RWPE1 (cell line): ENCODE data around the gene CATSPERZ.

Experiments
- CTCF ChIA-PET: fragments of 350-600 bp; sonication (Branson Sonifier 250); formaldehyde crosslinking; extraction: SDS; loops from one replicate; lab custom pipeline; 2021; lab: Yijun Ruan, JAX
- POLR2A ChIA-PET: fragments of 400-600 bp; formaldehyde crosslinking; extraction: SDS; loops from one replicate; lab custom pipeline; 2020; ENCODE audit warnings: antibody characterized with exemption; ENCODE audit not compliant: low non-redundant PET; lab: Yijun Ruan, JAX
- DNase-seq: peaks from one replicate; pipeline ENCODE4 v3.0.0; 2012; ENCODE audit warnings: low spot score
- H3K27ac ChIP-seq: fragments of 450-650 bp; 2 replicates; pipeline ENCODE4 v1.5.1; 2017
- TF ChIP-seq, protein P1 (sequence below): fragments of 450-650 bp; conservative IDR thresholded peaks from 2 replicates; pipeline ENCODE4 v1.5.1; 2017; ENCODE audit warnings: low read depth, mild to moderate bottlenecking

Gene CATSPERZ

GRCh38 chr11:64299847-64300648 lies at the start of gene CATSPERZ:
CATSPERZ (plus strand) TSS chr11:64300358; CDS start chr11:64300411, 53 bp downstream.
- CTCF ChIA-PET, result interaction anchor here (0.5 to 3.0 kb wide), 21 partner anchors 11 to 197 kb away, joined by 3 to 30 read pairs (median 5); partner anchors contain the start of genes BAD, FERMT3, NUDT22 and PLCB3
- TF ChIP-seq, protein P1, sequence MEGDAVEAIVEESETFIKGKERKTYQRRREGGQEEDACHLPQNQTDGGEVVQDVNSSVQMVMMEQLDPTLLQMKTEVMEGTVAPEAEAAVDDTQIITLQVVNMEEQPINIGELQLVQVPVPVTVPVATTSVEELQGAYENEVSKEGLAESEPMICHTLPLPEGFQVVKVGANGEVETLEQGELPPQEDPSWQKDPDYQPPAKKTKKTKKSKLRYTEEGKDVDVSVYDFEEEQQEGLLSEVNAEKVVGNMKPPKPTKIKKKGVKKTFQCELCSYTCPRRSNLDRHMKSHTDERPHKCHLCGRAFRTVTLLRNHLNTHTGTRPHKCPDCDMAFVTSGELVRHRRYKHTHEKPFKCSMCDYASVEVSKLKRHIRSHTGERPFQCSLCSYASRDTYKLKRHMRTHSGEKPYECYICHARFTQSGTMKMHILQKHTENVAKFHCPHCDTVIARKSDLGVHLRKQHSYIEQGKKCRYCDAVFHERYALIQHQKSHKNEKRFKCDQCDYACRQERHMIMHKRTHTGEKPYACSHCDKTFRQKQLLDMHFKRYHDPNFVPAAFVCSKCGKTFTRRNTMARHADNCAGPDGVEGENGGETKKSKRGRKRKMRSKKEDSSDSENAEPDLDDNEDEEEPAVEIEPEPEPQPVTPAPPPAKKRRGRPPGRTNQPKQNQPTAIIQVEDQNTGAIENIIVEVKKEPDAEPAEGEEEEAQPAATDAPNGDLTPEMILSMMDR, result no peak
- POLR2A ChIA-PET, result interaction anchor here (1.0 kb wide), 1 partner anchor 94 kb away, joined by 3 read pairs; the partner anchor contains the start of gene FERMT3
- H3K27ac ChIP-seq, result peak within 1 kb of the TSS; percentile 100
- no peak for DNase-seq

GRCh38 chr11:64250415-64251015 lies 49.6 kb upstream of the CATSPERZ start:
- POLR2A ChIA-PET, result interaction anchor here (0.6 to 0.7 kb wide), 2 partner anchors 9 to 18 kb away, joined by 3 read pairs; partner anchors contain the start of gene FKBP2
- CTCF ChIA-PET, result interaction anchor here (0.6 to 2.7 kb wide), 10 partner anchors 8 to 102 kb away, joined by 3 to 19 read pairs (median 6); no protein-coding TSS in a partner anchor
- no peak for DNase-seq
- TF ChIP-seq, protein P1, result no peak
- peak overlapping the region; percentile 98 for H3K27ac ChIP-seq

- DNase-seq, result no peak
- TF ChIP-seq, protein P1, result peak; percentile 87
- H3K27ac ChIP-seq, result peak within 1 kb of the TSS; percentile 98
- ChIA-PET POLR2A (interaction anchor here (1.4 kb wide), 1 partner anchor 16 kb away, joined by 4 read pairs; no protein-coding TSS in a partner anchor), CTCF (interaction anchor here (0.6 to 2.7 kb wide), 10 partner anchors 12 to 101 kb away, joined by 3 to 19 read pairs (median 4); no protein-coding TSS in a partner anchor)
Observed at GRCh38 chr11:64251016-64251752, 49.0 kb upstream of the CATSPERZ start, which contains the start of gene PLCB3. PLCB3 (plus strand) TSS chr11:64251530; CDS start chr11:64251650, 120 bp downstream.

- H3K27ac ChIP-seq, result peak overlapping the region; percentile 98
- ChIA-PET CTCF (interaction anchor here (0.6 to 2.7 kb wide), 6 partner anchors 12 to 50 kb away, joined by 3 to 19 read pairs (median 4); no protein-coding TSS in a partner anchor), POLR2A (interaction anchor here (1.4 kb wide), 1 partner anchor 16 kb away, joined by 4 read pairs; no protein-coding TSS in a partner anchor)
Observed at GRCh38 chr11:64251753-64252002, 48.5 kb upstream of the CATSPERZ start.

DNA sequence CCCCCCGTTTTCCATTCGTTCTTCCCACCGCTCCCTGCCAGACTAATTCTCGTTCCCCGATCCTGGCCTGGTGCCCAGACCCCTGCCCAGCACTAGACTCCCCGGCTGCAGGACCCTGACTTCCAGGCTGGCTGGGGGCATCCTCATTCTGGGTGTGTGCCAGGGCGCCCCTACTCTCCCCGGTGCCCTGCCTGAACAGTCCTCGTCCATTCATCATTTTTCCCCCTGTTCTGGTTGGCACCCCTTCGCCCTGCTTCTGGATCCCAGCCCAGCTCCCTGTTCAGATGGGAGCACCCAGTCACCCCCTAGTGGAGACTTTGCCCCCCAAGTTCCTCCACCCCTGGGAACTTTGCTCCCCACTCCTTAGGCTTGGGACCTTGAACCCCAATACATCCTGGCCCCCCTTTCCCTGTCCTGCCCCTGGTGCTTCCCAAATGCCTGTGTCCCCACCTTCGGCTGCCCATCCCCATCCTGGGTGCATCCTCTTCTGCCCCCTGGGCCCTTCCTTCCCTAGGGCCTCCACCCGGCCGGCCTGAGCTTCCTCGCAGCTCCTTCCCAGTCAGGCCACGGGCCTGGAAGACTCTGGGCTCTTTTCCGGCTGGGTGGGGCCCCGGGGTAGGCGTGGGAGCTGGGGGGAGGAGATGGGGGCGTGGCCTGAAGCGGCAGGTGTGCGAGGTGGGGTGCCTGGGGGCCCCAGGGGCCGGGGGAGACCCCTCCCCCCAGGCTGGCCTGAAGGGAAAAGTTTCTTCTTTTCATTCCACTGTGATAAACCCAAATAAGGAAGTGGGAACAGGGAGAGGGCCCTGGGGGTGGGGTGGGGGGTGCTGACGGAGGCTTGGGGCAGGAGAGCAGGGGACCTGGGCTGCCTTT lies 47.9 kb upstream of the CATSPERZ start:
- ChIA-PET POLR2A (interaction anchor here (0.6 to 1.4 kb wide), 3 partner anchors 11 to 17 kb away, joined by 4 read pairs; partner anchors contain the start of gene FKBP2), CTCF (interaction anchor here (0.6 to 2.7 kb wide), 9 partner anchors 9 to 66 kb away, joined by 3 to 19 read pairs (median 3); partner anchors contain the start of gene STIP1)
- no peak for DNase-seq
- TF ChIP-seq, protein P1, result peak; percentile 47
- H3K27ac ChIP-seq, result peak overlapping the region; percentile 98

More at GRCh38 chr11:64251753-64252002, 48.5 kb upstream of the CATSPERZ start:
- DNase-seq, result no peak
- TF ChIP-seq, protein P1, result no peak
